Measurements from ENCODE around the gene PHAF1. TPM values are rescaled to one million over a fixed set of nuclear protein-coding genes. Genes with fewer than 3 reads are reported as not detected.

PHAF1 gene
- total and polyA plus RNA-seq, 2 of the 13 experiments (the other 11 are each of a cell fraction or from before 2014, with no cell fraction given), result 48.3 to 174 TPM

DNA sequence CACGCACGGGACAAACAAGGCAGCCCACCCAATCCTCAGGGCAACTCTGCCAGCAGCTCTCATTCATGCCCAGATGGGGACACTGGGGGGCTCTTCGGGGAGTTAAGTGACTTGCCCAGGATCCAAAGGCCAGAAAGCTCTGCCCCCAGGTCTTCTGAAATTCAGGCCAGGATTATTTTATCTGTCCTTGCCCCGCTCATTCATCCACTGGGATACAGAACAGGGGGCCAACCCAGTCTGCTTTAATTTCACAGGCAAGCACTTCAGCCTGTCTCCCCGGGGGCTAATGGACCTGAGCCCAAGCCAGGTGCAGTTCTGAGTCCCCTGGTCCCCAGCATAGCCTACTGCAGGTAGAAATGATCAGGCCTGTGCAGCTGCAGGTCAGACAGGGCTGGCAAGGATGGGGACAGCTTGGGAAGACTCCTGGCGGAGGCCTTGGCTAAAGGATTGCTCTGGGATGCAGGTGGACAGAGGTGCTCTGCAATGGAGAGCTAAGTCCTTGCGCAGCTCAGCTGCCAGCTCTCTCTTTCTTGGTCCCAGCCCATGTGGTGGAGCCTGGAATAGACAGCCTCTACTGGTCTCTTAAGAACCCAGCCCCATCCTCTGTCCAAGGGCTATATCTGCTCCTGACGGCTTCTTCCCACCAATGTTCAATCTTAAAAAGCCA, 41.8 kb downstream of the PHAF1 start (continued):
- TF ChIP-seq SNAPC2 (CRISPR knock-in tag; IDR thresholded peaks at IDR 0.05) (0 out of 2 replicates have a peak, but pooled peaks have one; percentile 13), ZNF101 (CRISPR knock-in tag; IDR thresholded peaks at IDR 0.05; ENCODE audit: borderline replicate concordance, low read depth) (no peak), ZSCAN9 (CRISPR knock-in tag; IDR thresholded peaks at IDR 0.05; ENCODE audit: borderline replicate concordance) (no peak), NCOA5 (CRISPR knock-in tag; IDR thresholded peaks at IDR 0.05) (no peak), HMG20B (CRISPR knock-in tag; conservative IDR thresholded peaks at IDR 0.05) (0 out of 2 replicates have a peak, but pooled peaks have one; percentile 34)
- TF ChIP-seq, protein P1, sequence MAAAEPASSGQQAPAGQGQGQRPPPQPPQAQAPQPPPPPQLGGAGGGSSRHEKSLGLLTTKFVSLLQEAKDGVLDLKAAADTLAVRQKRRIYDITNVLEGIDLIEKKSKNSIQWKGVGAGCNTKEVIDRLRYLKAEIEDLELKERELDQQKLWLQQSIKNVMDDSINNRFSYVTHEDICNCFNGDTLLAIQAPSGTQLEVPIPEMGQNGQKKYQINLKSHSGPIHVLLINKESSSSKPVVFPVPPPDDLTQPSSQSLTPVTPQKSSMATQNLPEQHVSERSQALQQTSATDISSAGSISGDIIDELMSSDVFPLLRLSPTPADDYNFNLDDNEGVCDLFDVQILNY (CRISPR knock-in tag; conservative IDR thresholded peaks at IDR 0.05), result no peak

DNA sequence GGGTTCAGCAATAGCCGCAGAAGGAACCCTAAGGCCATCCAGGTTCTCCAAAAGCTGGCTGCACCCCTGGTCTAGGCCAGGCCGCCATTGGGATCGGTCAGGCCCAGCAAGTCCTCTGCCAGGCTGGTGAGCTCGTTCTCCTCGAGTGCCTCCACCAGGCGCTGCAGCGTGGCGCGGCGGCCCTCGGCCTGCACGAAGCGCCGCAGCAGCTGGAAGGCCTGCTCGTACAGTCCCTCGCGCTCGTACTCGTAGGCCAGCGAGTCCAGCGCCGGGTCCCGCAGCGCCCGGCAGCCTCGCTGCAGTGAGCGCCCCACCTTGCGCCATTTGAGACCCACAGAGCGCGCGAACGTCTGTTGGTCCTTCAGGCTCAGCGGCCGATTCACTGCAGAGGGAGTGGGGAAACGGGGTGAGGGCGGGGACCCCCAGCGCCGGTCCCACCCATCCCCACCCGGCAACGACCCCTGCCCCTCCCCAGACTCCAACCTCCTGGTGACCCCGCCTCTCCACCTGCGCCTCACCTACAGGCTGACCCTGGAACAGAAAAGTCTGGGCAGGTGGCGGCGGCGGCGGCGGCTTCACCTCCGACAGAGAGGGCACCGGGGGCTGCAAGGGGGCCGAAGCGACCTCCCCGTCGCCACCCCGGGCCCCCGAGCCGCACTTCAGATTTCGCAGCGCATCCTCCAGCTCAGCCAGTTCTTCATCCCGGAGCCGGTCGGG, 45.0 kb downstream of the PHAF1 start:
- ChIA-PET CTCF (ENCODE audit: low intra/inter-chr PET ratio, low total read pairs) (interaction anchor here (0.6 to 2.4 kb wide), 6 partner anchors 31 to 177 kb away, joined by 3 to 28 read pairs (median 9); no protein-coding TSS in a partner anchor), POLR2A (interaction anchor here (0.8 to 1.8 kb wide), 12 partner anchors 16 to 141 kb away, joined by 3 to 21 read pairs (median 4); partner anchors contain the start of genes CBFB, NOL3 and PHAF1)
- H3K9me3 ChIP-seq (ENCODE audit: low read length), result no peaks in the 10 kb centered on the region
- peaks cover 4% of the 10 kb centered on the region in 2 experiments; a peak in 2 of 5 replicates for H3K27me3 ChIP-seq (ENCODE audit: control insufficient read depth in 1 of 2, insufficient read depth in 2 of 2, low read length in 2 of 2)
- H2AFZ ChIP-seq (ENCODE audit: low read length), result no peak overlapping the region
- intact Hi-C loops (cut with micrococcal nuclease; ENCODE audit: unreplicated experiment), result loop anchor here (1.0 to 10.0 kb wide), 5 partner anchors 44 to 260 kb away; no protein-coding TSS in a partner anchor
- H3K4me2 ChIP-seq (ENCODE audit: low read depth, low read length), result peak overlapping the region; percentile 59
- ATAC-seq (no peak), FAIRE-seq (no peak), DNase-seq (ENCODE audit: low spot score) (no peak)
- no TSS peak for BruUV-seq (replicated peaks)
- no peak overlapping the region for H3K27ac ChIP-seq (ENCODE audit: extremely low read length, insufficient read depth, low read length)
- in situ Hi-C loops (cut with HindIII; ENCODE audit: extremely low pct_ligation_motif_present, low pct_unique_long_range_greater_than_20kb), result loop anchor here (5.0 kb wide), 2 partner anchors 137 to 177 kb away; no protein-coding TSS in a partner anchor
- peak overlapping the region in 2 of 3 experiments; percentile 27 to 64; a peak in 2 of 6 replicates for H3K4me3 ChIP-seq (replicated peaks in 1 of 3; ENCODE audit: insufficient read depth in 1 of 3, low read depth in 2 of 3, low read length in 3 of 3)
- H4K20me1 ChIP-seq (ENCODE audit: insufficient read depth, low read length), result no peaks in the 10 kb centered on the region
- H3K36me3 ChIP-seq (replicated peaks in 1 of 2; ENCODE audit: control insufficient read depth in 1 of 2, insufficient read depth in 2 of 2, low read length in 2 of 2), result no peaks in the 10 kb centered on the region
- H3K79me2 ChIP-seq (ENCODE audit: insufficient read depth, low read length), result no peaks in the 10 kb centered on the region
- no peak overlapping the region for H3K9ac ChIP-seq (ENCODE audit: insufficient read depth, low read depth, low read length)
- peaks cover 48% of the 10 kb centered on the region for H3K4me1 ChIP-seq (ENCODE audit: insufficient read depth, low read length)
- TF ChIP-seq ATM (IDR thresholded peaks at IDR 0.05; ENCODE audit: borderline replicate concordance), result no peak
- peak; percentile 58 for TF ChIP-seq AGO2 (optimal IDR thresholded peaks at IDR 0.05; ENCODE audit: low read depth, low read length)
- TF ChIP-seq ZNF501 (CRISPR knock-in tag; IDR thresholded peaks at IDR 0.05), result 0 out of 2 replicates have a peak, but pooled peaks have one; percentile 2
- TF ChIP-seq ZSCAN21 (CRISPR knock-in tag; IDR thresholded peaks at IDR 0.05; ENCODE audit: borderline replicate concordance), result 0 out of 2 replicates have a peak, but pooled peaks have one; percentile 16
- TF ChIP-seq, protein P2, sequence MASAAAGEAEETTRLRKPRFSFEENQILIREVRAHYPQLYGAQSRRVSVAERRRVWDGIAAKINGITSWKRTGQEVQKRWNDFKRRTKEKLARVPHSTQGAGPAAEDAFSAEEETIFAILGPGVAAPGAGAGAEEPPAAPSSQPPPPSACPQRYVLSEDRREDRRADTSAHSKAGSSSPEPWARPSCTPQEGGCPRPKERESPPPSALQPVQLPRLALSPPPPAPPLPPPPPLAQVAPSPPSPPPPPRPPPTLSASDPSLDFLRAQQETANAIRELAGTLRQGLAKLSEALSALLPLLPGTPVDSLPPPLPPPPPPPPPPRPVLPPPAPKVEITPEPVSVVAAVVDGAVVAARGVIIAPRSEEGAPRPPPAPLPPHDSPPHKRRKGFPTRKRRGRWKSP (CRISPR knock-in tag; IDR thresholded peaks at IDR 0.05), result no peak
- no peak for TF ChIP-seq SP2 (CRISPR knock-in tag; IDR thresholded peaks at IDR 0.05)
- TF ChIP-seq POGZ (CRISPR knock-in tag; IDR thresholded peaks at IDR 0.05), result 0 out of 2 replicates have a peak, but pooled peaks have one; percentile 5
- 0 out of 2 replicates have a peak, but pooled peaks have one; percentile 9 for TF ChIP-seq ZC3H13 (CRISPR knock-in tag; IDR thresholded peaks at IDR 0.05)
- no peak for TF ChIP-seq SRSF1 (optimal IDR thresholded peaks at IDR 0.05; ENCODE audit: low read depth, low read length)
- TF ChIP-seq DR1 (CRISPR knock-in tag; IDR thresholded peaks at IDR 0.05), result 0 out of 2 replicates have a peak, but pooled peaks have one; percentile 1
- TF ChIP-seq TEF (CRISPR knock-in tag; IDR thresholded peaks at IDR 0.05), result no peak
- 0 out of 2 replicates have a peak, but pooled peaks have one; percentile 51 for TF ChIP-seq ZNF790 (CRISPR knock-in tag; IDR thresholded peaks at IDR 0.05; ENCODE audit: borderline replicate concordance)
- WGBS (ENCODE audit: low lambda C conversion rate), result 65% methylated on average over 41 of the region's 61 CpGs

All from HepG2 (cell line).